ENCODE data around the gene GOLGA1. TPM values are rescaled to one million over a fixed set of nuclear protein-coding genes. Genes with fewer than 3 reads are reported as not detected.
"Not testable (repeated sequence)": the region's sequence is repeated elsewhere in the genome, so short reads cannot be mapped to it uniquely, and the experiment has no call there.

Gene GOLGA1
- total and polyA plus RNA-seq, 12 donors: 13.0 to 30.2 (median 23.0) TPM

GRCh38 chr9:124934290-124934689 lies 6.6 kb downstream of the GOLGA1 start:
- no peak for DNase-seq
- Histone ChIP-seq H3K4me1 (replicated peaks in 1 of 2) (peaks cover 0 to 2% of the 10 kb centered on the region in 2 donors), H3K27ac (no peak overlapping the region), H3K27me3 (no peaks in the 10 kb centered on the region), H3K36me3 (replicated peaks in 1 of 2) (peaks cover 0 to 55% of the 10 kb centered on the region in 2 donors), H3K4me3 (no peak overlapping the region), H3K9me3 (replicated peaks in 1 of 3) (no peaks in the 10 kb centered on the region)
- TF ChIP-seq CTCF (IDR thresholded peaks at IDR 0.05): no peak
- TF ChIP-seq POLR2A (IDR thresholded peaks at IDR 0.05): no peak
- intact Hi-C loops (cut with DNase I): loop anchor here in 1 of 2 donors (10.0 kb wide), 1 partner anchor 211 kb away; the partner anchor contains the start of gene SCAI

- intact Hi-C loops (cut with DNase I): loop anchor here in 1 of 2 donors (10.0 kb wide), 1 partner anchor 212 kb away; the partner anchor contains the start of gene SCAI
- Histone ChIP-seq H3K4me3 (no peak overlapping the region), H3K9me3 (replicated peaks in 1 of 3) (no peaks in the 10 kb centered on the region), H3K27ac (no peak overlapping the region), H3K36me3 (replicated peaks in 1 of 2) (peaks cover 0 to 70% of the 10 kb centered on the region in 2 donors), H3K27me3 (no peaks in the 10 kb centered on the region), H3K4me1 (replicated peaks in 1 of 2) (no peaks in the 10 kb centered on the region)
- TF ChIP-seq POLR2A (IDR thresholded peaks at IDR 0.05) (no peak), CTCF (IDR thresholded peaks at IDR 0.05) (no peak)
- 76 to 81% (median 78%) methylated on average over 1 of the region's 1 CpG for WGBS, 4 donors
- no peak for DNase-seq
These were observed 8.6 kb downstream of the GOLGA1 start for GRCh38 chr9:124932333-124932732.

- H3K27ac ChIP-seq: no peak overlapping the region
- 91 to 95% (median 92%) methylated on average over 3 of the region's 3 CpGs for WGBS, 4 donors
- no peak overlapping the region for H3K4me3 ChIP-seq
- no peaks in the 10 kb centered on the region for H3K9me3 ChIP-seq (replicated peaks in 1 of 3)
- intact Hi-C loops (cut with DNase I): no loop called here
- peaks cover 0 to 75% of the 10 kb centered on the region in 2 donors for H3K36me3 ChIP-seq (replicated peaks in 1 of 2)
- H3K27me3 ChIP-seq: no peaks in the 10 kb centered on the region
- no peak for DNase-seq
- H3K4me1 ChIP-seq (replicated peaks in 1 of 2): no peaks in the 10 kb centered on the region
- TF ChIP-seq POLR2A (IDR thresholded peaks at IDR 0.05): no peak
- no peak for TF ChIP-seq CTCF (IDR thresholded peaks at IDR 0.05)
These were observed 11.4 kb downstream of the GOLGA1 start for GRCh38 chr9:124929464-124929863.

GRCh38 chr9:124928116-124928515 lies 12.8 kb downstream of the GOLGA1 start:
- WGBS, 4 donors: 84 to 91% (median 88%) methylated on average over 3 of the region's 3 CpGs
- TF ChIP-seq CTCF (IDR thresholded peaks at IDR 0.05) (no peak), POLR2A (IDR thresholded peaks at IDR 0.05) (no peak)
- Histone ChIP-seq H3K9me3 (replicated peaks in 1 of 3) (no peaks in the 10 kb centered on the region), H3K36me3 (replicated peaks in 1 of 2) (peaks cover 0 to 69% of the 10 kb centered on the region in 2 donors), H3K4me1 (replicated peaks in 1 of 2) (no peaks in the 10 kb centered on the region), H3K27me3 (no peaks in the 10 kb centered on the region), H3K4me3 (no peak overlapping the region), H3K27ac (no peak overlapping the region)
- intact Hi-C loops (cut with DNase I): no loop called here
- DNase-seq: no peak

GRCh38 chr9:124920394-124920793 lies 20.5 kb downstream of the GOLGA1 start:
- H3K27ac ChIP-seq; H3K9me3 ChIP-seq (replicated peaks in 1 of 3); H3K27me3 ChIP-seq; H3K4me3 ChIP-seq; intact Hi-C loops (cut with DNase I); H3K4me1 ChIP-seq (replicated peaks in 1 of 2): not testable (repeated sequence)
- peak in 1 of 7 donors; percentile 45 for DNase-seq
- peaks cover 0 to 53% of the 10 kb centered on the region in 2 donors for H3K36me3 ChIP-seq (replicated peaks in 1 of 2)
- 57 to 71% (median 62%) methylated on average over 6 of the region's 6 CpGs for WGBS, 4 donors
